Colon (tissue), 2 donors: ENCODE data around the gene SBF2.

ENCODE experiments used
- FAIRE-seq: peaks from 2 replicates; lab custom pipeline; 2012; peaks lifted over from hg19 to GRCh38; lab: Jason Lieb, UNC
- donor health status: control.
- donor health status: control.

Gene SBF2

GRCh38 chr11:10317776-10318526, 23.9 kb upstream of the SBF2 start:
- no peak for FAIRE-seq

GRCh38 chr11:10317151-10317755, 23.2 kb upstream of the SBF2 start:
- no peak for FAIRE-seq

- no peak for FAIRE-seq
These were observed 21.1 kb upstream of the SBF2 start for GRCh38 chr11:10315083-10315482.

- FAIRE-seq = no peak
These were observed 20.4 kb upstream of the SBF2 start for GRCh38 chr11:10314199-10315072.

- FAIRE-seq = no peak
These were observed 17.8 kb upstream of the SBF2 start for GRCh38 chr11:10311802-10312201.

- FAIRE-seq = no peak
These were observed 16.4 kb upstream of the SBF2 start for GRCh38 chr11:10310301-10310841.

- no peak for FAIRE-seq
These were observed 15.4 kb upstream of the SBF2 start for GRCh38 chr11:10309163-10310093.

GRCh38 chr11:10308201-10308954, 14.4 kb upstream of the SBF2 start:
- no peak for FAIRE-seq

- FAIRE-seq = no peak
These were observed 13.6 kb upstream of the SBF2 start for GRCh38 chr11:10307400-10308200.

GRCh38 chr11:10307022-10307399, 13.0 kb upstream of the SBF2 start:
- no peak for FAIRE-seq

GRCh38 chr11:10305964-10306918, 12.2 kb upstream of the SBF2 start:
- FAIRE-seq = no peak

GRCh38 chr11:10305262-10305963, 11.4 kb upstream of the SBF2 start:
- no peak for FAIRE-seq

- FAIRE-seq = no peak
These were observed 10.7 kb upstream of the SBF2 start, which contains the start of gene ADM for GRCh38 chr11:10304495-10305261. Gene ADM, plus strand, starts transcription at chr11:10305073. Its CDS starts 628 bp downstream, at chr11:10305701.

GRCh38 chr11:10303558-10304363, 9.7 kb upstream of the SBF2 start:
- FAIRE-seq = no peak

GRCh38 chr11:10302744-10303557, 8.9 kb upstream of the SBF2 start:
- FAIRE-seq = no peak

GRCh38 chr11:10302359-10302743, 8.3 kb upstream of the SBF2 start:
- no peak for FAIRE-seq
